Subcutaneous adipose tissue (tissue), 4 donors: ENCODE data around the gene MTMR1. TPM values are rescaled to one million over a fixed set of nuclear protein-coding genes. Genes with fewer than 3 reads are reported as not detected.

Source experiments
- CTCF ChIP-seq: fragments of 450-650 bp; IDR thresholded peaks from one replicate; pipeline ENCODE4 v1.5.1; 2016; ENCODE audit warnings: low read depth, mild to moderate bottlenecking, control low read depth, antibody characterized with exemption, moderate library complexity
- total RNA-seq, 4 donors: library from RNA; depleted of rRNA; stranded (reverse); fragments of >200 nt; gene quantifications; one replicate each; pipeline ENCODE4 v1.1.0, GENCODE V29; 2016

MTMR1 gene
- total RNA-seq, 4 donors from 2014 or later: 13.4 to 16.8 (median 15.0) TPM

- no peak for TF ChIP-seq CTCF
These were observed 19.4 kb downstream of the MTMR1 start for GRCh38 chrX:150712619-150713018.

GRCh38 chrX:150715184-150715583 lies 22.0 kb downstream of the MTMR1 start:
- TF ChIP-seq CTCF: no peak

GRCh38 chrX:150719621-150720020 lies 26.4 kb downstream of the MTMR1 start:
- no peak for TF ChIP-seq CTCF

- no peak for TF ChIP-seq CTCF
These were observed 36.8 kb downstream of the MTMR1 start for GRCh38 chrX:150729956-150730355.

GRCh38 chrX:150730719-150731118 lies 37.5 kb downstream of the MTMR1 start:
- no peak for TF ChIP-seq CTCF

- no peak for TF ChIP-seq CTCF
These were observed 38.6 kb downstream of the MTMR1 start for GRCh38 chrX:150731795-150732194.

GRCh38 chrX:150736475-150736874 lies 43.3 kb downstream of the MTMR1 start:
- no peak for TF ChIP-seq CTCF
